Measurements from ENCODE around the gene PTGIS.
"Not testable (repeated sequence)": the region's sequence is repeated elsewhere in the genome, so short reads cannot be mapped to it uniquely, and the experiment has no call there.

Gene PTGIS

DNA sequence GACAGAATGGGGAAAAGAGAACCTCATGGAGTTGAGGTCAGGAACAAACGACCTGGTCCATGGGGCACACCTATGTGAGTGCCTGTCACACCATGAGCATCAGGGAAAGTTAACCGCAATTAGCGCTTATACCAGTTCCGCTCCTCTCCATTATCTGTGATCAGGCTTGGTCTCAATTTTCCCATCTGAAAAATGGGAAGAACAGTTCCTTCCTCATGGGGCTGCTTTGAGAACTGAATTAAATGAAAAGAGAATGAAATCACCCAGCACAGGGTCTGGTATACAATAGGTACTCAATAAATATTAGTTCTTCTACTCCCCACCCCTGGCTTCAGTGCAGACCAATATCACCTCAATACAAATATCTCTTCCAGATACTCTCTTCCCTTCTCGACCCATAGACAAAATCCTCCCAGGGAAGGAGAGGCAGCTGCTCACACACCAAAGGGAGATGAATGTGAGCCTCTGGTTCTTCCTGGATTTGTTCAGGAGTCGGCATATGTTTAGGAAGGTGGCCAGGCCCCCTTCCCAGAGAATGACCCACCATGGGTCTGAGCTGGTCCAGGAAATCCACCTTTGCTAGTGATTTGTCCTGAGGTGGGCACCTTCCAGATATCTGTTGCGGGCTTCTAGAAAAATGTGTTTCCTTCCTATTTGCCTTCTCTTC is 2.4 kb upstream of the PTGIS start:
- Histone ChIP-seq H3K9me3 (ENCODE audit: severe bottlenecking) (no peaks in the 10 kb centered on the region), H3K36me3 (no peaks in the 10 kb centered on the region), H3K4me3 (ENCODE audit: low read depth, low read length) (no peak overlapping the region), H3K27me3 (ENCODE audit: insufficient read depth, low read depth, severe bottlenecking) (no peaks in the 10 kb centered on the region), H3K27ac (no peak overlapping the region)
- DNase-seq, result no peak
- TF ChIP-seq, protein P1, sequence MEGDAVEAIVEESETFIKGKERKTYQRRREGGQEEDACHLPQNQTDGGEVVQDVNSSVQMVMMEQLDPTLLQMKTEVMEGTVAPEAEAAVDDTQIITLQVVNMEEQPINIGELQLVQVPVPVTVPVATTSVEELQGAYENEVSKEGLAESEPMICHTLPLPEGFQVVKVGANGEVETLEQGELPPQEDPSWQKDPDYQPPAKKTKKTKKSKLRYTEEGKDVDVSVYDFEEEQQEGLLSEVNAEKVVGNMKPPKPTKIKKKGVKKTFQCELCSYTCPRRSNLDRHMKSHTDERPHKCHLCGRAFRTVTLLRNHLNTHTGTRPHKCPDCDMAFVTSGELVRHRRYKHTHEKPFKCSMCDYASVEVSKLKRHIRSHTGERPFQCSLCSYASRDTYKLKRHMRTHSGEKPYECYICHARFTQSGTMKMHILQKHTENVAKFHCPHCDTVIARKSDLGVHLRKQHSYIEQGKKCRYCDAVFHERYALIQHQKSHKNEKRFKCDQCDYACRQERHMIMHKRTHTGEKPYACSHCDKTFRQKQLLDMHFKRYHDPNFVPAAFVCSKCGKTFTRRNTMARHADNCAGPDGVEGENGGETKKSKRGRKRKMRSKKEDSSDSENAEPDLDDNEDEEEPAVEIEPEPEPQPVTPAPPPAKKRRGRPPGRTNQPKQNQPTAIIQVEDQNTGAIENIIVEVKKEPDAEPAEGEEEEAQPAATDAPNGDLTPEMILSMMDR (IDR thresholded peaks at IDR 0.05; ENCODE audit: low read depth, low read length), result no peak

DNA sequence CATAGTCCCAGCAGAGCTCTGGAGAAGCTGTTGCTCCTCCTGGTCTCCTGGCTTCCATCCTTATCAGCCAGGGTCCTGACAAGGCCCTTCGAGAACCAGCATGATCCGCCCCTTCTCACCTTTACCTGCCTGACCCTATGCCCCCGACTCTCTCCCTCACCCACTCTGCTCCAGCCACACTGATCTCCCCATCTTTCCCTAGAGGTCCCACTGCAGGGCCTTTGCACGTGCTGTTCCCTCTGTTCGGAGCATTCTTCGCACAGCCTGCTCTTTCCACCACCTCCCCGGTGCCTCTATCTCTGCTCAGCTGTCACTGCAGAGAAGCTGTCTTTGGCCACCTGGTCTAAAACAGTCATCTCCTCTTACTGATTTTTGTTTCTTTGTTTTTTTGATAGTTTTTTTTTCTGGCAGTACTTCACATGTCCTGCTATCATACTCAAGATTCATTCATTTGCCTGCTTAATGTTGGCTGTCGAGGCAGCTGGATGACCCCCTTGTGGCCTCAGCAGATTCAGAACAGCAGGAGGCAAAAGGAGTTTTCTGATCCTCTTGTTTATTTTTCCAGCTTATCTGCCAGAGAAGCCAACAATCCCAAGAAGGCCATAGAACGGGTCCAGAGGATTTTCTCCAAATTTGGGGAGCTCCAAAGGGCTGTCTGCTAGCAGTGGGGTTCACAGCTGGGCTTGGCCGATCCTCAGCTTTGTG is 1.6 kb upstream of the PTGIS start:
- no peaks in the 10 kb centered on the region for H3K9me3 ChIP-seq (ENCODE audit: severe bottlenecking)
- H3K27ac ChIP-seq, result no peak overlapping the region
- H3K36me3 ChIP-seq, result no peaks in the 10 kb centered on the region
- TF ChIP-seq, protein P1 (IDR thresholded peaks at IDR 0.05; ENCODE audit: low read depth, low read length), result no peak
- no peak overlapping the region for H3K4me3 ChIP-seq (ENCODE audit: low read depth, low read length)
- H3K27me3 ChIP-seq (ENCODE audit: insufficient read depth, low read depth, severe bottlenecking), result no peaks in the 10 kb centered on the region
- no peak for DNase-seq

DNA sequence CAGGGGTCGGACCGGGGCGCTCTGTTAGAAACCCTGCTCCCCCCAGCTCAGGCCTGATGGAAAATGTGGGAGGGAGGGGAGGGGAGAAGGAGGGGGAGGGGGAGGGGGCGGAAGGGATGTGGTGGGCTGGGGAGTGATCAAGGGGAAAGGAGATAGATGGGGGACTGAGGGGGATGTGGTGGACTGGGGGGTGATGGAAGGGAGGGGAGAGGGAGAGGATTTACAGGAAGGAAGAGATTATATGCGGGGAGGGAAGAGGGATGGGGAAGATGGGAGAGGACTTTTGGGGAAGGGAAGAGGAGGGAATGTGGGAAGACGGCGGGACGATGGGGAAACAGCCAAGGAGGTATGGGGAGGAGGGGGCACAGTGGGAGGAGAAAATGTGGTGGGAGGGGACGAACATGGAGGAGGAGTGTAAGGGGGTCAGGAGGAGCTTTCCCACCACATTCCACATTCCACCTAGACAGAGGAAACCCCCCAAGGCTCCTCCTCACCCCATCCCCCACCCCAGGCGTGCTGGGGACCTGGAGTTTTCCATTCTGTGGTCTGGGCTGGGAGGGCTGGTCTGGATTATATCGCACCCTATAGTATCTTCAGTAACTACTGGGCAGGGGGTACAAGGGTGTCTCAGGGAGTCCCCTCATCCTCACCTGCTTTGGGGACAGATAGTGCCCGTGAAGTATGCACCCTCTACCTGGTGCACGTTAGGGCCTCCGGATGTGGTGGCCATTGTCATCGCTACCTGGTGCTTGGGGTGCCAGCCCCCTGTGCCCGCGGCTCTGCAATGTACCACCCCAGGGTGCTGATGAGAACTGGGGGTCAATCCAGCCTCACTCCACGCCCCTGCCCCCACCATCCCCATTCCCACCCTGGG is 578 bp upstream of the PTGIS start:
- no peak overlapping the region for H3K27ac ChIP-seq
- TF ChIP-seq, protein P1 (IDR thresholded peaks at IDR 0.05; ENCODE audit: low read depth, low read length), result no peak
- DNase-seq, result no peak
- H3K4me3 ChIP-seq (ENCODE audit: low read depth, low read length), result no peak overlapping the region
- no peaks in the 10 kb centered on the region for H3K27me3 ChIP-seq (ENCODE audit: insufficient read depth, low read depth, severe bottlenecking)
- no peaks in the 10 kb centered on the region for H3K36me3 ChIP-seq
- H3K9me3 ChIP-seq (ENCODE audit: severe bottlenecking), result no peaks in the 10 kb centered on the region

DNA sequence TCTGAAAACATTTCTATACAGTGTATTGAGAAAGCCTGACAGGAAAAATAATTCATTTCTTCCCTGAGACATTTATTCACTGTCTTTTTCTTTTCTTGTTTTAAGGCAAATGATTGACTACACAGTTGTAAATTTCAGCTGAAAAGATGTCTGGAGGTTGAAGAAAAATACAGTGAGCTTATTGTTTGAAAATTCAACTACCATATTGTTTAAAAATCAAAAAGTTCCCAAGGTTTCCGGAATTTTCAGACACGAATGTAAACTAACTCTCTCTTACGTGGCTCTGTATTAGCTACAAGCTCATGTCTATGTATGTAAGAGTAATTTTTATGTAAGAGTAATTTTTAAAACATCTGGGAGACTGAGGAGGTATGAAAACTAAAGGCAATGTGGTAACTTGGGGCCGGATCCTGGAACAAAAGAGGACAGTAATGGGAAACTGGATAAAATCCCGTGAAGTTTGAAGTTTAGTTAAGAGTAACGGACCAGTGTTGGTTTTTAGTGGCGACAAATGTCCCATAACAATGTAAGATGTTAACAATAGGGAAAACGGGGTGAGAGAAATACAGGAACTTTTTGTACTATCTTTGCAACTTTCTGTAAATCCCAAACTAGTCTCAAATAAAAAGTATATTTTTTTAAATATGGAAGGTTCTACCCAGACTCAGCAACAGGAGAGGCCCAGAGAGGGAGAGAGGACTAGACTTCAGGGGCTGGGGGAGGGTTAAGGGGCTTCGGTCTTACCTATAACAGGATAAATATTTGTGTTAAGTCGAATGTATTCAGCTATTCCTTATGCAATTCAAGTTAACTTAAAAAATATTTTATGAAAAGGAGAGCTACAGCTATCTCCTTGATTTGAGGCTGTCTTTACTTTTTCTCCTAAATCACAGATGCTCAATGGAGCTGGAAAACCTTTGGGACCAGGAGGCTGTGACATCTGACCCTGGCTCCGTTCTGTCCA is 1.3 kb downstream of the PTGIS start:
- no peaks in the 10 kb centered on the region for H3K27me3 ChIP-seq (ENCODE audit: insufficient read depth, low read depth, severe bottlenecking)
- H3K36me3 ChIP-seq, result no peaks in the 10 kb centered on the region
- no peak overlapping the region for H3K27ac ChIP-seq
- DNase-seq, result no peak
- H3K4me3 ChIP-seq (ENCODE audit: low read depth, low read length), result no peak overlapping the region
- TF ChIP-seq, protein P1 (IDR thresholded peaks at IDR 0.05; ENCODE audit: low read depth, low read length), result no peak
- no peaks in the 10 kb centered on the region for H3K9me3 ChIP-seq (ENCODE audit: severe bottlenecking)

DNA sequence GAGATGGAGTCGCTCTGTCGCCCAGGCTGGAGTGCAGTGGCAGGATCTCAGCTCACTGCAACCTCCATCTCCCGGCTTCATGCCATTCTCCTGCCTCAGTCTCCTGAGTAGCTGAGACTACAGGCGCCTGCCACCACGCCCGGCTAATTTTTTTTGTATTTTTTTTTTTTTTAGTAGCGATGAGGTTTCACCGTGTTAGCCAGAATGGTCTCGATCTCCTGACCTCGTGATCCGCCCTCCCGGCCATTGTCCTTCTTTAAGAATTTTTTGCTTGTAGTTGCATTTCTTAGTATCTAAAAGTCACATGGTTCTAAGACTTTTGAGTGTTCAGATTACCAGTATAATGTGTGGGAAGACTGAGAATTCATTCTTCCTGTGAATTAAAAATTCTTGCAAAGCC is 2.9 kb downstream of the PTGIS start:
- H3K27ac ChIP-seq; H3K9me3 ChIP-seq (ENCODE audit: severe bottlenecking); H3K27me3 ChIP-seq (ENCODE audit: insufficient read depth, low read depth, severe bottlenecking); H3K4me3 ChIP-seq (ENCODE audit: low read depth, low read length); H3K36me3 ChIP-seq; DNase-seq: not testable (repeated sequence)

Measured in WERI-Rb-1 (cell line).